HepG2 (cell line): Measurements from ENCODE around the gene SIRT1. TPM values are rescaled to one million over a fixed set of nuclear protein-coding genes. Genes with fewer than 3 reads are reported as not detected.

ENCODE experiments used
- AKAP8 ChIP-seq: sonication (generic); formaldehyde crosslinking; IDR thresholded peaks from 2 replicates; pipeline ENCODE4 v1.5.1; 2020; ENCODE audit warnings: mild to moderate bottlenecking, missing genetic modification reagents
- ATF7 ChIP-seq, 2 experiments: fragments of 450-650 bp in 1 of 2; sonication (generic) in 1 of 2; formaldehyde crosslinking in 1 of 2; IDR thresholded peaks; 2 replicates each; pipeline versions ENCODE4 v1.4.0 to v1.6.1; 2016 to 2020; ENCODE audit warnings: antibody characterized with exemption in 1 of 2, mild to moderate bottlenecking in 1 of 2, missing genetic modification reagents in 1 of 2
- CCAR2 ChIP-seq: fragments of 200-400 bp; formaldehyde crosslinking; optimal IDR thresholded peaks from 2 replicates; pipeline ENCODE3; 2018; ENCODE audit warnings: low read depth, mild to moderate bottlenecking, low read length, moderate library complexity
- FOXC1 ChIP-seq: sonication (generic); formaldehyde crosslinking; IDR thresholded peaks from 2 replicates; pipeline ENCODE4 v1.8.0; 2022; ENCODE audit warnings: mild to moderate bottlenecking, missing genetic modification reagents, borderline replicate concordance
- GZF1 ChIP-seq: sonication (generic); formaldehyde crosslinking; IDR thresholded peaks from 2 replicates; pipeline ENCODE4 v1.5.1; 2020; ENCODE audit warnings: mild to moderate bottlenecking, missing genetic modification reagents
- HOXA3 ChIP-seq: sonication (generic); formaldehyde crosslinking; IDR thresholded peaks from 2 replicates; pipeline ENCODE4 v1.5.0; 2020; ENCODE audit warnings: missing genetic modification reagents
- HOXA5 ChIP-seq: sonication (generic); formaldehyde crosslinking; IDR thresholded peaks from 2 replicates; pipeline ENCODE4 v1.4.0; 2020; ENCODE audit warnings: missing genetic modification reagents
- MYPOP ChIP-seq: sonication (generic); formaldehyde crosslinking; IDR thresholded peaks from 2 replicates; pipeline ENCODE4 v1.8.1; 2023; ENCODE audit warnings: mild to moderate bottlenecking, moderate library complexity, missing genetic modification reagents
- NCOR1 ChIP-seq: fragments of 200-600 bp; sonication (generic); IDR thresholded peaks from 2 replicates; pipeline ENCODE4 v1.7.0; 2017; ENCODE audit warnings: antibody characterized with exemption, low read length, borderline replicate concordance
- NFE2L2 ChIP-seq: fragments of 150-350 bp; IDR thresholded peaks from 2 replicates; pipeline ENCODE4 v1.6.1; 2014; ENCODE audit warnings: low read length
- PPARG ChIP-seq: conservative IDR thresholded peaks from 2 replicates; pipeline ENCODE4 v1.6.1; 2016; ENCODE audit warnings: missing biosample characterization, missing genetic modification reagents
- PRDM10 ChIP-seq: sonication (generic); formaldehyde crosslinking; IDR thresholded peaks from 2 replicates; pipeline ENCODE4 v1.4.0; 2020; ENCODE audit warnings: low read depth, missing genetic modification reagents
- PRDM15 ChIP-seq: sonication (generic); formaldehyde crosslinking; IDR thresholded peaks from 2 replicates; pipeline ENCODE4 v1.4.0; 2020; ENCODE audit warnings: missing genetic modification reagents
- SMYD3 ChIP-seq: sonication (generic); formaldehyde crosslinking; IDR thresholded peaks from 2 replicates; pipeline ENCODE4 v1.8.1; 2023; ENCODE audit warnings: mild to moderate bottlenecking, missing genetic modification reagents
- ZNF207 ChIP-seq: fragments of 450-650 bp; IDR thresholded peaks from 2 replicates; pipeline ENCODE4 v1.6.1; 2016; ENCODE audit warnings: antibody characterized with exemption, borderline replicate concordance
- ZNF33A ChIP-seq: sonication (generic); formaldehyde crosslinking; IDR thresholded peaks from 2 replicates; pipeline ENCODE4 v1.5.1; 2020; ENCODE audit warnings: missing genetic modification reagents, mild to moderate bottlenecking, moderate library complexity, borderline replicate concordance
- ZNF501 ChIP-seq: sonication (generic); formaldehyde crosslinking; IDR thresholded peaks from 2 replicates; pipeline ENCODE4 v1.5.1; 2020; ENCODE audit warnings: mild to moderate bottlenecking, moderate library complexity, missing genetic modification reagents
- ZNF674 ChIP-seq: sonication (generic); formaldehyde crosslinking; IDR thresholded peaks from 2 replicates; pipeline ENCODE4 v1.5.0; 2020; ENCODE audit warnings: low read depth, mild to moderate bottlenecking, missing genetic modification reagents
- ZNF788 ChIP-seq: sonication (generic); formaldehyde crosslinking; IDR thresholded peaks from 2 replicates; pipeline ENCODE4 v1.5.0; 2020; ENCODE audit warnings: mild to moderate bottlenecking, missing genetic modification reagents, borderline replicate concordance
- polyA plus RNA-seq, 8 experiments: library from polyadenylated mRNA; depleted of rRNA in 3 of 8; stranded (reverse) in 7 of 8; unstranded in 1 of 8; fragments of >200 nt; fragmentation: Illumina TruSeq in 4 of 8; extraction: Trizol in 4 of 8; gene quantifications; 2 replicates each; pipeline versions ENCODE4 v1.2.1 to v1.2.3, GENCODE V29; 2011 to 2016; ENCODE audit warnings: low read depth in 4 of 8, missing spikeins in 1 of 8, mixed read lengths in 1 of 8; ENCODE audit not compliant: insufficient read depth in 1 of 8
- total RNA-seq, 5 experiments: library from RNA; depleted of rRNA; stranded (reverse); fragments of >200 nt; fragmentation: Illumina TruSeq; extraction: Trizol; gene quantifications; 2 replicates each; pipeline ENCODE4 v1.2.3, GENCODE V29; 2016; ENCODE audit warnings: low read depth in 1 of 5
- TF ChIP-seq, protein P1 (sequence below): sonication (generic); formaldehyde crosslinking; IDR thresholded peaks from 2 replicates; pipeline ENCODE4 v1.4.0; 2020; ENCODE audit warnings: mild to moderate bottlenecking, missing genetic modification reagents

SIRT1 gene
- total and polyA plus RNA-seq, 2 of the 13 experiments (the other 11 are each of a cell fraction or from before 2014, with no cell fraction given): 9.4 to 10.2 TPM

GRCh38 chr10:67884313-67884841, at the start of gene SIRT1 (continued):
- TF ChIP-seq PRDM10 (CRISPR knock-in tag): peak; percentile 70; the same call in 1 of the 2 replicates
- peak; percentile 74; the same call in 1 of the 2 replicates for TF ChIP-seq ZNF788 (CRISPR knock-in tag)
- no peak for TF ChIP-seq FOXC1 (CRISPR knock-in tag)
- TF ChIP-seq ATF7 (IDR thresholded peaks at IDR 0.05): no peak
- TF ChIP-seq ATF7 (CRISPR knock-in tag; IDR thresholded peaks at IDR 0.05): 0 out of 2 replicates have a peak, but pooled peaks have one; percentile 62
- TF ChIP-seq MYPOP (CRISPR knock-in tag): peak; percentile 63; the same call in 1 of the 2 replicates
- TF ChIP-seq NFE2L2: no peak
- no peak for TF ChIP-seq ZNF674 (CRISPR knock-in tag)
- peak; percentile 62; the same call in 1 of the 2 replicates for TF ChIP-seq SMYD3 (CRISPR knock-in tag)
- TF ChIP-seq HOXA5 (CRISPR knock-in tag): peak; percentile 80; the same call in 1 of the 2 replicates
- TF ChIP-seq, protein P1, sequence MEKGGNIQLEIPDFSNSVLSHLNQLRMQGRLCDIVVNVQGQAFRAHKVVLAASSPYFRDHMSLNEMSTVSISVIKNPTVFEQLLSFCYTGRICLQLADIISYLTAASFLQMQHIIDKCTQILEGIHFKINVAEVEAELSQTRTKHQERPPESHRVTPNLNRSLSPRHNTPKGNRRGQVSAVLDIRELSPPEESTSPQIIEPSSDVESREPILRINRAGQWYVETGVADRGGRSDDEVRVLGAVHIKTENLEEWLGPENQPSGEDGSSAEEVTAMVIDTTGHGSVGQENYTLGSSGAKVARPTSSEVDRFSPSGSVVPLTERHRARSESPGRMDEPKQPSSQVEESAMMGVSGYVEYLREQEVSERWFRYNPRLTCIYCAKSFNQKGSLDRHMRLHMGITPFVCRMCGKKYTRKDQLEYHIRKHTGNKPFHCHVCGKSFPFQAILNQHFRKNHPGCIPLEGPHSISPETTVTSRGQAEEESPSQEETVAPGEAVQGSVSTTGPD (CRISPR knock-in tag): no peak
- TF ChIP-seq NCOR1: no peak; the same call in 1 of the 2 replicates
- TF ChIP-seq ZNF207: peak; percentile 55; the same call in 1 of the 2 replicates
- TF ChIP-seq ZNF501 (CRISPR knock-in tag): peak; percentile 76; the same call in 1 of the 2 replicates
- no peak for TF ChIP-seq CCAR2
- peak; percentile 64; the same call in 1 of the 2 replicates for TF ChIP-seq ZNF33A (CRISPR knock-in tag)
- TF ChIP-seq GZF1: peak; percentile 90
- peak; percentile 41; the same call in 1 of the 2 replicates for TF ChIP-seq PPARG (CRISPR knock-in tag)
- no peak for TF ChIP-seq AKAP8 (CRISPR knock-in tag)
- TF ChIP-seq PRDM15 (CRISPR knock-in tag): no peak
- TF ChIP-seq HOXA3 (CRISPR knock-in tag): peak; percentile 84
